ENCODE measurements around the gene SPDYA. TPM values are rescaled to one million over a fixed set of nuclear protein-coding genes. Genes with fewer than 3 reads are reported as not detected.

Gene SPDYA
- total and polyA plus RNA-seq, 12 donors, result 0.07 to 0.46 (median 0.27) TPM

DNA sequence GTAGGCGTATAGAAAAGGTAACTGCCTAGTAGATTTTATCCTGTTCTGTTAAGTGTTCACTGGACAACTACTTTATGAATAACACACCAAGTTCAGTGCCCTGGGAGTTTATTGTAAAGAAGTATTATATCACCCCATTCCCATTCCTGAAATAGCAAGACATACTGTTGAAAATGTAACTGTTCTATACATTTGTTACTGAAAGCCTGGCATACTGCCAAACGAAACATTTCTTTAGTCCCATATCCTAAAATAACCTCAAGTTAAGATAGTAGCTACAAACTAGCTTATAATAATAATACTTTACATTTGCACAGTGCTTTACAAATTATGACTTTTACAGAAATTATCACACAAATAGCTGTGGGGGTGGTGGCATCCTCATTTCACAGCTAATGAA, 25.1 kb downstream of the SPDYA start:
- ATAC-seq, result no peak
- TF ChIP-seq, protein P1, sequence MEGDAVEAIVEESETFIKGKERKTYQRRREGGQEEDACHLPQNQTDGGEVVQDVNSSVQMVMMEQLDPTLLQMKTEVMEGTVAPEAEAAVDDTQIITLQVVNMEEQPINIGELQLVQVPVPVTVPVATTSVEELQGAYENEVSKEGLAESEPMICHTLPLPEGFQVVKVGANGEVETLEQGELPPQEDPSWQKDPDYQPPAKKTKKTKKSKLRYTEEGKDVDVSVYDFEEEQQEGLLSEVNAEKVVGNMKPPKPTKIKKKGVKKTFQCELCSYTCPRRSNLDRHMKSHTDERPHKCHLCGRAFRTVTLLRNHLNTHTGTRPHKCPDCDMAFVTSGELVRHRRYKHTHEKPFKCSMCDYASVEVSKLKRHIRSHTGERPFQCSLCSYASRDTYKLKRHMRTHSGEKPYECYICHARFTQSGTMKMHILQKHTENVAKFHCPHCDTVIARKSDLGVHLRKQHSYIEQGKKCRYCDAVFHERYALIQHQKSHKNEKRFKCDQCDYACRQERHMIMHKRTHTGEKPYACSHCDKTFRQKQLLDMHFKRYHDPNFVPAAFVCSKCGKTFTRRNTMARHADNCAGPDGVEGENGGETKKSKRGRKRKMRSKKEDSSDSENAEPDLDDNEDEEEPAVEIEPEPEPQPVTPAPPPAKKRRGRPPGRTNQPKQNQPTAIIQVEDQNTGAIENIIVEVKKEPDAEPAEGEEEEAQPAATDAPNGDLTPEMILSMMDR (IDR thresholded peaks at IDR 0.05), result no peak
- no peak overlapping the region for H3K27ac ChIP-seq
- H3K36me3 ChIP-seq, result no peaks in the 10 kb centered on the region
- 30 to 36% methylated on average over 2 of the region's 2 CpGs for WGBS, 2 donors
- intact Hi-C loops (cut with DNase I), result no loop called here
- no peaks in the 10 kb centered on the region for H3K4me1 ChIP-seq
- H3K4me3 ChIP-seq, result no peak overlapping the region
- no peak for DNase-seq
- no peaks in the 10 kb centered on the region for H3K9me3 ChIP-seq
- no peaks in the 10 kb centered on the region for H3K27me3 ChIP-seq

DNA sequence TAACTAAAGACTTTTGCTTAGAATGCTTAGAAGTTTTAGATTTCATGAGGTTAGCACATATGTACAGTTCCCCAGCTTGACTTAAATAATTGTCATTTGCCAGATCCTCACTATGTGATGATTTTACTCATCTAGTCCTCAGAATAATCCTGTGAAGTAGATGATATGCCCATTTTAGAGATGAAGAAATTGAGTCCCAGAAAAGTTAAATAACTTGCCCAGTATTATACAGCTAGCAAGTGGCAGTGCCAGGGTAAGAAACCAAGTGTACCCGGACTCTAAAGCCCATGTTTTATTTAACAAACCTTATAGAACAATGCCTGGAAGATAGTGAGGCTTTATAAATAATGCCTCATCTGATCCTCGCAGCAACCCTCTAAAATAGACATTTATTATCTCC, 28.3 kb downstream of the SPDYA start:
- TF ChIP-seq, protein P1 (IDR thresholded peaks at IDR 0.05), result no peak
- intact Hi-C loops (cut with DNase I), result no loop called here
- DNase-seq, result no peak
- Histone ChIP-seq H3K4me3 (no peak overlapping the region), H3K27ac (no peak overlapping the region), H3K36me3 (peaks cover 0 to 3% (median 0%) of the 10 kb centered on the region in 9 donors), H3K27me3 (no peaks in the 10 kb centered on the region), H3K4me1 (no peaks in the 10 kb centered on the region), H3K9me3 (no peaks in the 10 kb centered on the region)
- 93 to 97% methylated on average over 2 of the region's 2 CpGs for WGBS, 2 donors
- no peak for ATAC-seq

DNA sequence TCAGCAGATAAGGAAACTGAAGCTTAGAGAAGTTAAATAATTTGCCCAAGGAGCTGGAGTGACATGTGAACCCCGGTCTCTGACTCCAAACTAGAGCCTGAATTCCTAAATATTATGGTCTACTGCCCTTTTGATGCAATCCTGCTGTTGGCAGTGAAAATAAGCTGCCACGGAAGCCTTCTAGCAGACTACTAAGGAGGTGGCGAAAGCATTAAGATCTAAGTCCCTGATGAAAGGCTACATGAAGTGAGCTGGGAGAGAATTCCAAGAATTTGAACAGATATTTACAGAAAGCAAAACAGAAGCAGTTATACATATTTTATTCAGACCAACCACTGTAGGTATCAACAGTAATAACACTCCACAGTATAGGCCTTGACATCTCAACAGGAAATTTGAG, 31.4 kb downstream of the SPDYA start:
- H3K27ac ChIP-seq, result no peak overlapping the region
- DNase-seq, result no peak
- no peaks in the 10 kb centered on the region for H3K27me3 ChIP-seq
- TF ChIP-seq, protein P1 (IDR thresholded peaks at IDR 0.05), result no peak
- H3K9me3 ChIP-seq, result no peaks in the 10 kb centered on the region
- no peaks in the 10 kb centered on the region for H3K4me1 ChIP-seq
- intact Hi-C loops (cut with DNase I), result no loop called here
- no peak overlapping the region for H3K4me3 ChIP-seq
- ATAC-seq, result no peak
- peaks cover 0 to 12% (median under 1%) of the 10 kb centered on the region in 9 donors for H3K36me3 ChIP-seq
- WGBS, 2 donors, result 56 to 60% methylated on average over 3 of the region's 3 CpGs

DNA sequence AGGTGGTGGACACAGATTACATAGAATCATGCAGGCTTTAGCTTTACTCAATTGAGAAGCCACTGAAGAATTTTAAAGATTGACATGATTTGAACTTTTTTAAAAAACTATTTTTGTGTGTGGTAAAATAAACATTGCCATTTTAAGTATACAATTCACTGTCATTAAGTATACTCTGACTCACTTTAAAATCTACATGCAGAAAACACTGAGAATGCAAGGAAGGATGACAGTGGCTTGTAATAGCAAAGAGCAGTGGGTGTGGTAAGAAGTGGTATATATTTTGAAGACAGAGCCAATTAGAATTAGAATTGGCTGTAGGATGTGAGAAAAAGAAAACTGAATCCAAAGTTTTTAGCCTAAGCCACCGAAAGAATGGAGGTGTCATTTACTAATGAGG, 44.6 kb downstream of the SPDYA start:
- 92 to 100% methylated on average over 1 of the region's 1 CpG for whole genome bisulfite sequencing, 2 donors
- no peak for DNase-seq
- H3K36me3 ChIP-seq, result peaks cover 0 to 77% (median 3%) of the 10 kb centered on the region in 9 donors
- no peaks in the 10 kb centered on the region for H3K27me3 ChIP-seq
- no peaks in the 10 kb centered on the region for H3K4me1 ChIP-seq
- intact Hi-C loops (cut with DNase I), result no loop called here
- H3K4me3 ChIP-seq, result no peak overlapping the region
- no peak for ATAC-seq
- H3K9me3 ChIP-seq, result no peaks in the 10 kb centered on the region
- TF ChIP-seq, protein P1 (IDR thresholded peaks at IDR 0.05), result no peak
- H3K27ac ChIP-seq, result no peak overlapping the region

DNA sequence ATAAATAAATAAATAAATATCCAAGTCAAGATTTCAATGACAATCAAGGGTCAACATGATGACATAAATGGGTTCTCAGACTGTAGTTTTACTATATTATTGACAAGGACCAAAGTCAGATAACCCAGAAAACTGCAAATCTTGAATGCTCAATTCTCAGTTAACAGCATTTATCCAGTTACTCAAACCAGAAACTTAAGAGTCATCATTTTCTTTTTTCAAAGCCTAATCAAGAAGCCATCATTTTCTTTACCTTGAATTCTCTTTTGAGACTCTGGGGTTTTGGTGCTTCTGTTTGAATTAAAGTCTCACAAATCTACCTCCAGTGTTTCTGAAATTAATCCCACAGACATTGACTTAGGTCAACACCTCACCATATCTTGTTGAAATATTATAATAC, 45.3 kb downstream of the SPDYA start:
- Histone ChIP-seq H3K4me1 (no peaks in the 10 kb centered on the region), H3K4me3 (no peak overlapping the region), H3K27ac (no peak overlapping the region), H3K36me3 (peaks cover 0 to 77% (median under 1%) of the 10 kb centered on the region in 9 donors), H3K27me3 (no peaks in the 10 kb centered on the region), H3K9me3 (no peaks in the 10 kb centered on the region)
- ATAC-seq (no peak), DNase-seq (no peak)
- TF ChIP-seq, protein P1 (IDR thresholded peaks at IDR 0.05), result no peak
- intact Hi-C loops (cut with DNase I), result no loop called here

Data from heart right ventricle (tissue), 16 donors.